ENCODE measurements around the gene BNC1.

GRCh38 chr15:83287541-83288027 lies 3.1 kb upstream of the BNC1 start:
- TF ChIP-seq POLR2A (IDR thresholded peaks at IDR 0.05) (no peak), CTCF (IDR thresholded peaks at IDR 0.05) (no peak)

Data from heart left ventricle (tissue), 13 donors.